Measurements from ENCODE around the gene IST1. TPM values are rescaled to one million over a fixed set of nuclear protein-coding genes. Genes with fewer than 3 reads are reported as not detected.

Gene IST1
- 100 to 1,000 TPM; 172 to 177 TPM for total RNA-seq
- polyA plus RNA-seq, result 144 TPM

- POLR2A ChIA-PET, result interaction anchor here (0.5 to 3.6 kb wide), 4 partner anchors 12 to 86 kb away, joined by 3 to 73 read pairs (median 17); partner anchors contain the start of genes AP1G1, ATXN1L and ZNF821
- Mint-ChIP-seq H3K4me3 (peak within 1 kb of the TSS; percentile 91 to 99 (median 98)), H3K27me3 (peaks cover 0 to 3% of the 10 kb centered on the region in 2 donors), H3K27ac (peak within 1 kb of the TSS; percentile 95 to 99 (median 97)), H3K9me3 (peaks cover 0 to 1% (median 0%) of the 10 kb centered on the region in 5 donors), H3K4me1 (peaks cover 29 to 37% (median 32%) of the 10 kb centered on the region in 3 donors), H3K36me3 (peaks cover 0 to 21% (median 0%) of the 10 kb centered on the region in 3 donors)
- CTCF ChIA-PET, result interaction anchor here (1.4 to 12.1 kb wide), 4 partner anchors 12 to 86 kb away, joined by 3 to 123 read pairs (median 5); partner anchors contain the start of genes AP1G1 and ZNF821
- Histone ChIP-seq H3K4me1 (ENCODE audit: insufficient read depth, low read length) (peaks cover 39% of the 10 kb centered on the region), H3K27me3 (ENCODE audit: insufficient read depth, low read length, poor library complexity, severe bottlenecking) (no peaks in the 10 kb centered on the region), H3K4me3 (ENCODE audit: low read length) (peak within 1 kb of the TSS; percentile 96), H3K27ac (ENCODE audit: low read depth, low read length) (peak within 1 kb of the TSS; percentile 89), H3K9me3 (ENCODE audit: low read length) (no peaks in the 10 kb centered on the region), H3K36me3 (ENCODE audit: insufficient read depth, low read length) (no peaks in the 10 kb centered on the region)
- DNase-seq, result peak; percentile 96 to 99 (median 98)
These were observed at the start of gene IST1 for GRCh38 chr16:71894921-71895678. TSS of gene IST1 (plus strand) at chr16:71895531. CDS start at chr16:71915641, 20,110 bp downstream.

- POLR2A ChIA-PET, result interaction anchor here (0.7 to 2.8 kb wide), 5 partner anchors 10 to 50 kb away, joined by 3 to 19 read pairs (median 9); partner anchors contain the start of genes AP1G1 and IST1
- Mint-ChIP-seq H3K27ac (peak within 1 kb of the TSS; percentile 91 to 98 (median 96)), H3K4me1 (peaks cover 34 to 50% (median 43%) of the 10 kb centered on the region in 3 donors), H3K4me3 (peak within 1 kb of the TSS; percentile 91 to 97 (median 94)), H3K9me3 (no peaks in the 10 kb centered on the region), H3K36me3 (peaks cover 11 to 44% (median 18%) of the 10 kb centered on the region in 3 donors), H3K27me3 (no peaks in the 10 kb centered on the region)
- CTCF ChIA-PET, result interaction anchor here (1.0 to 3.4 kb wide), 5 partner anchors 10 to 48 kb away, joined by 3 to 22 read pairs (median 3); no protein-coding TSS in a partner anchor
- no peaks in the 10 kb centered on the region for H3K9me3 ChIP-seq (ENCODE audit: low read length)
- H3K4me3 ChIP-seq (ENCODE audit: low read length), result peak within 1 kb of the TSS; percentile 97
- H3K27ac ChIP-seq (ENCODE audit: low read depth, low read length), result peak within 1 kb of the TSS; percentile 90
- peaks cover 17% of the 10 kb centered on the region for H3K4me1 ChIP-seq (ENCODE audit: insufficient read depth, low read length)
- peak; percentile 88 to 95 (median 92) for DNase-seq
- H3K27me3 ChIP-seq (ENCODE audit: insufficient read depth, low read length, poor library complexity, severe bottlenecking), result no peaks in the 10 kb centered on the region
- H3K36me3 ChIP-seq (ENCODE audit: insufficient read depth, low read length), result peaks cover 27% of the 10 kb centered on the region
These were observed 49.5 kb upstream of the IST1 start, which contains the start of gene ATXN1L for GRCh38 chr16:71845639-71846430. TSS of gene ATXN1L (plus strand) at chr16:71845976. CDS start at chr16:71849741, 3,765 bp downstream.

GRCh38 chr16:71846431-71846830 is 48.9 kb upstream of the IST1 start:
- H3K4me3 Mint-ChIP-seq, result peak overlapping the region; percentile 91 to 96 (median 94)
- CTCF ChIA-PET, result interaction anchor here (1.3 to 3.4 kb wide), 2 partner anchors 10 to 36 kb away, joined by 5 to 22 read pairs; no protein-coding TSS in a partner anchor
- no peaks in the 10 kb centered on the region for H3K9me3 Mint-ChIP-seq

GRCh38 chr16:71847096-71847495 is 48.2 kb upstream of the IST1 start:
- Mint-ChIP-seq H3K27me3 (no peaks in the 10 kb centered on the region), H3K4me1 (peaks cover 36 to 57% (median 46%) of the 10 kb centered on the region in 3 donors)

More at GRCh38 chr16:71846431-71846830, 48.9 kb upstream of the IST1 start:
- Mint-ChIP-seq H3K4me1 (peaks cover 34 to 52% (median 43%) of the 10 kb centered on the region in 3 donors), H3K27me3 (no peaks in the 10 kb centered on the region), H3K27ac (peak overlapping the region; percentile 89 to 98 (median 94)), H3K36me3 (peaks cover 11 to 50% (median 18%) of the 10 kb centered on the region in 3 donors)
- H3K27ac ChIP-seq (ENCODE audit: low read depth, low read length), result peak overlapping the region; percentile 90
- H3K9me3 ChIP-seq (ENCODE audit: low read length), result no peaks in the 10 kb centered on the region
- peak in 2 of 5 donors; percentile 6 to 41 for DNase-seq
- peaks cover 17% of the 10 kb centered on the region for H3K4me1 ChIP-seq (ENCODE audit: insufficient read depth, low read length)
- H3K4me3 ChIP-seq (ENCODE audit: low read length), result peak overlapping the region; percentile 97
- POLR2A ChIA-PET, result interaction anchor here (0.7 to 2.8 kb wide), 5 partner anchors 9 to 49 kb away, joined by 3 to 19 read pairs (median 9); partner anchors contain the start of genes AP1G1 and IST1
- H3K27me3 ChIP-seq (ENCODE audit: insufficient read depth, low read length, poor library complexity, severe bottlenecking), result no peaks in the 10 kb centered on the region
- peaks cover 29% of the 10 kb centered on the region for H3K36me3 ChIP-seq (ENCODE audit: insufficient read depth, low read length)

GRCh38 chr16:71848622-71849021 is 46.7 kb upstream of the IST1 start:
- Mint-ChIP-seq H3K4me3 (peak overlapping the region in 2 of 7 donors; percentile 11 to 95), H3K36me3 (peaks cover 11 to 71% (median 21%) of the 10 kb centered on the region in 3 donors), H3K4me1 (peaks cover 46 to 68% (median 56%) of the 10 kb centered on the region in 3 donors), H3K27ac (peak overlapping the region in 7 of 8 donors; percentile 8 to 91 (median 42)), H3K27me3 (no peaks in the 10 kb centered on the region), H3K9me3 (no peaks in the 10 kb centered on the region)
- Histone ChIP-seq H3K27me3 (ENCODE audit: insufficient read depth, low read length, poor library complexity, severe bottlenecking) (no peaks in the 10 kb centered on the region), H3K27ac (ENCODE audit: low read depth, low read length) (no peak overlapping the region), H3K4me3 (ENCODE audit: low read length) (no peak overlapping the region), H3K9me3 (ENCODE audit: low read length) (no peaks in the 10 kb centered on the region), H3K36me3 (ENCODE audit: insufficient read depth, low read length) (peaks cover 29% of the 10 kb centered on the region), H3K4me1 (ENCODE audit: insufficient read depth, low read length) (peaks cover 26% of the 10 kb centered on the region)
- ChIA-PET POLR2A (no interaction called here), CTCF (no interaction called here)
- DNase-seq, result no peak

More at GRCh38 chr16:71847096-71847495, 48.2 kb upstream of the IST1 start:
- H3K27ac ChIP-seq (ENCODE audit: low read depth, low read length), result peak overlapping the region; percentile 90
- ChIA-PET POLR2A (interaction anchor here (1.6 to 2.0 kb wide), 2 partner anchors 9 to 39 kb away, joined by 9 to 11 read pairs; partner anchors contain the start of gene AP1G1), CTCF (interaction anchor here (1.3 to 3.4 kb wide), 2 partner anchors 10 to 35 kb away, joined by 5 to 22 read pairs; no protein-coding TSS in a partner anchor)
- H3K36me3 Mint-ChIP-seq, result peaks cover 11 to 57% (median 18%) of the 10 kb centered on the region in 3 donors
- H3K4me1 ChIP-seq (ENCODE audit: insufficient read depth, low read length), result peaks cover 17% of the 10 kb centered on the region
- H3K27ac Mint-ChIP-seq, result peak overlapping the region; percentile 77 to 98 (median 92)
- peaks cover 29% of the 10 kb centered on the region for H3K36me3 ChIP-seq (ENCODE audit: insufficient read depth, low read length)
- DNase-seq, result no peak
- peak overlapping the region; percentile 91 to 96 (median 94) for H3K4me3 Mint-ChIP-seq
- H3K9me3 Mint-ChIP-seq, result no peaks in the 10 kb centered on the region
- no peaks in the 10 kb centered on the region for H3K9me3 ChIP-seq (ENCODE audit: low read length)
- H3K4me3 ChIP-seq (ENCODE audit: low read length), result peak overlapping the region; percentile 97
- no peaks in the 10 kb centered on the region for H3K27me3 ChIP-seq (ENCODE audit: insufficient read depth, low read length, poor library complexity, severe bottlenecking)

GRCh38 chr16:71851746-71852145 is 43.6 kb upstream of the IST1 start:
- POLR2A ChIA-PET, result no interaction called here
- no peaks in the 10 kb centered on the region for H3K27me3 ChIP-seq (ENCODE audit: insufficient read depth, low read length, poor library complexity, severe bottlenecking)
- peaks cover 29% of the 10 kb centered on the region for H3K36me3 ChIP-seq (ENCODE audit: insufficient read depth, low read length)
- H3K36me3 Mint-ChIP-seq, result peaks cover 11 to 80% (median 21%) of the 10 kb centered on the region in 3 donors
- no peaks in the 10 kb centered on the region for H3K9me3 ChIP-seq (ENCODE audit: low read length)
- CTCF ChIA-PET, result interaction anchor here (1.3 to 3.9 kb wide), 2 partner anchors 29 to 32 kb away, joined by 3 to 19 read pairs; partner anchors contain the start of gene ZNF821
- H3K27me3 Mint-ChIP-seq, result no peaks in the 10 kb centered on the region
- H3K9me3 Mint-ChIP-seq, result no peaks in the 10 kb centered on the region
- H3K4me1 Mint-ChIP-seq, result peaks cover 65 to 86% (median 82%) of the 10 kb centered on the region in 3 donors
- peaks cover 42% of the 10 kb centered on the region for H3K4me1 ChIP-seq (ENCODE audit: insufficient read depth, low read length)
- no peak overlapping the region for H3K4me3 Mint-ChIP-seq
- H3K4me3 ChIP-seq (ENCODE audit: low read length), result no peak overlapping the region
- no peak for DNase-seq
- peak overlapping the region in 1 of 8 donors; percentile 15 for H3K27ac Mint-ChIP-seq
- no peak overlapping the region for H3K27ac ChIP-seq (ENCODE audit: low read depth, low read length)

GRCh38 chr16:71852158-71852557 is 43.2 kb upstream of the IST1 start:
- Histone ChIP-seq H3K4me1 (ENCODE audit: insufficient read depth, low read length) (peaks cover 41% of the 10 kb centered on the region), H3K4me3 (ENCODE audit: low read length) (no peak overlapping the region), H3K9me3 (ENCODE audit: low read length) (no peaks in the 10 kb centered on the region), H3K36me3 (ENCODE audit: insufficient read depth, low read length) (peaks cover 29% of the 10 kb centered on the region), H3K27me3 (ENCODE audit: insufficient read depth, low read length, poor library complexity, severe bottlenecking) (no peaks in the 10 kb centered on the region), H3K27ac (ENCODE audit: low read depth, low read length) (no peak overlapping the region)
- H3K27me3 Mint-ChIP-seq, result no peaks in the 10 kb centered on the region
- peak overlapping the region in 4 of 8 donors; percentile 15 to 86 (median 44) for H3K27ac Mint-ChIP-seq
- no peaks in the 10 kb centered on the region for H3K9me3 Mint-ChIP-seq
- CTCF ChIA-PET, result interaction anchor here (1.3 to 3.9 kb wide), 2 partner anchors 29 to 31 kb away, joined by 3 to 19 read pairs; partner anchors contain the start of gene ZNF821
- peaks cover 64 to 86% (median 82%) of the 10 kb centered on the region in 3 donors for H3K4me1 Mint-ChIP-seq
- DNase-seq, result no peak
- POLR2A ChIA-PET, result interaction anchor here (0.6 kb wide), 1 partner anchor 54 kb away, joined by 3 read pairs; no protein-coding TSS in a partner anchor
- no peak overlapping the region for H3K4me3 Mint-ChIP-seq
- H3K36me3 Mint-ChIP-seq, result peaks cover 11 to 76% (median 21%) of the 10 kb centered on the region in 3 donors

Data from CD8-positive, alpha-beta memory T cell (primary cell).